ENCODE results near the gene ZRANB3. TPM values are rescaled to one million over a fixed set of nuclear protein-coding genes. Genes with fewer than 3 reads are reported as not detected.
"Not testable (repeated sequence)": the region's sequence is repeated elsewhere in the genome, so short reads cannot be mapped to it uniquely, and the experiment has no call there.

ZRANB3 gene
- total RNA-seq, 1 donor from 2014 or later = 6.8 TPM

DNA sequence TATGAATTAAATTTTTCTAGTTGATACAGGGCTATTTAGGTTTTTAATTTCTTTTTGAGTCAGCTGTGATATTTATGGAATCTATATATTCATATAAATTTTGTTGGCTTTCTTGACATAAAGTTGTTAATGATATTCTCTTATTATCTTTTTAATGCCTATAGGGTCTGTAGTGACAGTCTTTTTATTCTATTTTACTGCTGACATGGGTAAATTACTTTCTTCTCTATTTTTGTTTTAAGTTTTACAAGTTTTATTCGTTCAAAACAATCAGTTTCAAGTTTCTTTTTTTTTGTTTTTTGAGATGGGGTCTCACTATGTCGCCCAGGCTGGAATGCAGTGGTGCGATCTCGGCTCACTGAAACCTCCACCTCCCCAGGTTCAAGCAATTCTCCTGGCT lies 226.3 kb downstream of the ZRANB3 start:
- no peaks in the 10 kb centered on the region for H3K27me3 Mint-ChIP-seq (ENCODE audit: insufficient read depth)
- no peak for DNase-seq (ENCODE audit: low spot score)
- peaks cover 20% of the 10 kb centered on the region for H3K9me3 Mint-ChIP-seq
- H3K27ac Mint-ChIP-seq = no peak overlapping the region
- no peak overlapping the region for H3K4me3 Mint-ChIP-seq
- intact Hi-C loops (cut with micrococcal nuclease) = no loop called here
- no peaks in the 10 kb centered on the region for H3K4me1 Mint-ChIP-seq (ENCODE audit: low read depth)
- no peaks in the 10 kb centered on the region for H3K36me3 Mint-ChIP-seq (ENCODE audit: low read depth)

DNA sequence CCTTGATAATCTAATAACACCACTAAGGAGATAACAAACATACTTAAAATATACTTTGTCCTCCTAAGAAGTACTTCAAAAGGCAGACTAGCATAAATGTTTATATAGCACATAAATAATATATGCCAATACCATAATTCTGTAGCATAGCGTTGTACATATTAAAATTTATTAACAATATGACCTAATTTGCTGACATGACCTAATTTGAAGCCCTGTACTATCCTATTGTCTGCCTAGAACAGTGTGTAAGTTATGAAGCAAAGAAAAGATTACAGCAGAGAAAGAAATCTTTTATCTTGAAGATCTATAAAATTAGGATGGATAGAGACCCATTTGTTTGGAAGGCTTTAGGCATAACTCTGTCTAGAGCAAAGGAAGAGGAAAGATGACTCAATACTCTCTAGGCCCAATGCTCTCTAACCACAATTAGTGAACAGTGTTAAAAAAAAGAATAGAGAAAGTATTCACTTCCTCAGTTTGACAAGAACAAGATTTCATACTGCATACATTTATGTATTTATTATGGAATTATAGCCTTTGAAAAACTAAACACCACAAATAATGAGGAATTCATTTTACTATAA lies 231.3 kb downstream of the ZRANB3 start:
- Mint-ChIP-seq H3K36me3 (ENCODE audit: low read depth) (no peaks in the 10 kb centered on the region), H3K27me3 (ENCODE audit: insufficient read depth) (no peaks in the 10 kb centered on the region)
- no peak for DNase-seq (ENCODE audit: low spot score)

DNA sequence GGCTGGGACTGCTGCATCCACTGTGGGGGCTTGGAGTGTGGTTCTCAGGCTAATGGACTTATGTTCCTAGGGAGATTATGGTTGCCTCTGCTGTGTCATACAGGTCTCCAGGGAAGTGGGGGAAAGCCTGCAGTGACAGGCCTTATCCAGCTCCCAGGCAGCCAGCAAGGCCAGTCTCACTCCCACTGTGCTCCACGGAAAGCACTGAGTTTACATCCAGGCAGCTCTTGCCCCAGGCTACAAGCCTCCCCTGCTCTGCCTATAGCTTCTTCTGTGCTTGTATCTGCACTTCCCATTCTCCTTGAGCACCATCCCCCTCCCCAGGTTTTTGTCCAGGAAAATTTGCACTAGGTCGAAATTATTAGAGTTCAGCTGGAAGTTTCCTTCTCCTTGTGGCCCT lies 231.9 kb downstream of the ZRANB3 start:
- intact Hi-C loops (cut with micrococcal nuclease) = no loop called here
- no peak for DNase-seq (ENCODE audit: low spot score)
- Mint-ChIP-seq H3K4me3 (no peak overlapping the region), H3K27me3 (ENCODE audit: insufficient read depth) (no peaks in the 10 kb centered on the region), H3K27ac (no peak overlapping the region), H3K36me3 (ENCODE audit: low read depth) (no peaks in the 10 kb centered on the region), H3K4me1 (ENCODE audit: low read depth) (no peaks in the 10 kb centered on the region), H3K9me3 (peaks cover 11% of the 10 kb centered on the region)

More for the DNA sequence above, 231.3 kb downstream of the ZRANB3 start:
- Mint-ChIP-seq H3K4me1 (ENCODE audit: low read depth) (no peaks in the 10 kb centered on the region), H3K9me3 (peaks cover 11% of the 10 kb centered on the region), H3K27ac (no peak overlapping the region), H3K4me3 (no peak overlapping the region)
- intact Hi-C loops (cut with micrococcal nuclease) = no loop called here

DNA sequence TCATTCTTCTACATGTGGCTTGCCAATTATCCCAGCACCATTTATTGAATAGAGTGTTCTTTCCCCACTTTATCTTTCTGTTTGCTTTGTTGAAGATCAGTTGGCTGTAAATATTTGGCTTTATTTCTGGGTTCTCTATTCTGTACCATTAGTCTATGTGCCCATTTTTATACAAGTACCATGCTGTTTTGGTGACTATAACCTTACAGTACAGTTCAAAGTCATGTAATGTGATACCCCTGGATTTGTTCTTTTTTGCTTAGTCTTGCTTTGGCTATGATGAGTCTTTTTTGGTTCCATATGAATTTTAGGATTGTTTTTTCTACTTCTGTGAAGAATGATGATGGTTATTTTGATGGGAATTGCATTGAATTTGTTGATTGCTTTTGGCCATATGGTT lies 243.9 kb downstream of the ZRANB3 start:
- H3K9me3 Mint-ChIP-seq; H3K27me3 Mint-ChIP-seq (ENCODE audit: insufficient read depth); H3K4me3 Mint-ChIP-seq; H3K27ac Mint-ChIP-seq; H3K36me3 Mint-ChIP-seq (ENCODE audit: low read depth); H3K4me1 Mint-ChIP-seq (ENCODE audit: low read depth); intact Hi-C loops (cut with micrococcal nuclease); DNase-seq (ENCODE audit: low spot score): not testable (repeated sequence)

DNA sequence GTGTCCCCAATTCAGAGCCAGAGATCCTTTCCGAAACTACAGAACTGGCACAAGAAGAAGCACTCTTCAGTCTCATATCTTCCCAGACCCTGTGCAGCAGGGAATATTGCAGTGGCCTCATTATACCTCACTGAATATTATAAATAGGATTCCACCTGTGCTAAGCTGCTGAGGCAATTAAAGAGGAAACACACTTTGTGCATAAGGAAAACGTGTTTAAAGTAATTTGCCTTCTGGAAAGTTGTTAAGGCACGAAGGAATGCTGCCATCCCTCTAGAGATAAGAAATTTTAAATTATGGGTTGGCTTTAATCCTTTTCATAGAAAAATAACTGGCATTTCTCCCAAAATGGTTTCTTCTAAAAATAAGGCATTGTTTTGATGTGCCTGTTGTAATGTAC lies 245.6 kb downstream of the ZRANB3 start:
- H3K4me1 Mint-ChIP-seq (ENCODE audit: low read depth) = no peaks in the 10 kb centered on the region
- H3K9me3 Mint-ChIP-seq = no peaks in the 10 kb centered on the region
- H3K27me3 Mint-ChIP-seq (ENCODE audit: insufficient read depth) = no peaks in the 10 kb centered on the region
- no peaks in the 10 kb centered on the region for H3K36me3 Mint-ChIP-seq (ENCODE audit: low read depth)
- intact Hi-C loops (cut with micrococcal nuclease) = no loop called here
- no peak for DNase-seq (ENCODE audit: low spot score)
- no peak overlapping the region for H3K27ac Mint-ChIP-seq
- H3K4me3 Mint-ChIP-seq = no peak overlapping the region

DNA sequence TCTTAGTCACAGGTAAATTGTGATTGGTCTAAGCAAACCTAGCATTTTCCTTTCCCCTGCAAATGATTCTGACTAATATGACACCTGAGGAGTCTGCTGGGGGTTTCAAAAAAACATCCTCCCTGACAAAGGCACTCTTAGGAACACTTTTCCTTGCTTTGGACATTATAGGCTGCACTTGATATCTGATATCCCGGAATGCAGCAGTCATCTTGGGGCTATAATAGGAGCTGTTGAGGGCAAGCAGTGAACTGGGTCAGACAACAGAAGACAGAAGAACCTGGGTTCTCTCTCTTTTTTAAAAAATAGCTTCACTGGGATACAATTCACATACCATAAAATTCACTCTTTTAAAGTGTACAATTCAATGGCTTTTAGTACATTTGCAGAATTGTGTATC lies 249.6 kb downstream of the ZRANB3 start:
- Mint-ChIP-seq H3K9me3 (no peaks in the 10 kb centered on the region), H3K27me3 (ENCODE audit: insufficient read depth) (no peaks in the 10 kb centered on the region), H3K27ac (no peak overlapping the region), H3K4me1 (ENCODE audit: low read depth) (no peaks in the 10 kb centered on the region), H3K4me3 (no peak overlapping the region), H3K36me3 (ENCODE audit: low read depth) (no peaks in the 10 kb centered on the region)
- intact Hi-C loops (cut with micrococcal nuclease) = no loop called here
- no peak for DNase-seq (ENCODE audit: low spot score)

DNA sequence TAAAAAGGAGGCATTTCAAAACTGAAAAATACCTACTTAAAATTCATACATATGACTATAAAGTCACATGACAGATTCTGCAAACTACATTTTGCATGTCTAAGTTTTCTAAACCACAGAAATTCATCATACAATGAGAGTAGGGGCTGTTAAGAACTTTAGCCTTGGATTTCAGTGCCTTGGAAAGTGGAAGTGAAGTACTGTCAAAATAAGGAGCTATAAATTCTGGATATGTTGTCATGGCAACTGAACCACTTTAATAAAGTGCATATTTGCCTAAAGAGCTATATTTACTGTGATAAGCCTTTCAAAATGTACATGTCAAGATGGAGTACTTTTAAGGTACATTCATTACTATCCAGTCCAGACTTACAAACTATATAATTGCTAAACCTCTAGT lies 251.8 kb downstream of the ZRANB3 start:
- Mint-ChIP-seq H3K4me1 (ENCODE audit: low read depth) (no peaks in the 10 kb centered on the region), H3K4me3 (no peak overlapping the region), H3K27me3 (ENCODE audit: insufficient read depth) (no peaks in the 10 kb centered on the region), H3K27ac (no peak overlapping the region), H3K9me3 (no peaks in the 10 kb centered on the region), H3K36me3 (ENCODE audit: low read depth) (no peaks in the 10 kb centered on the region)
- intact Hi-C loops (cut with micrococcal nuclease) = no loop called here
- DNase-seq (ENCODE audit: low spot score) = no peak

DNA sequence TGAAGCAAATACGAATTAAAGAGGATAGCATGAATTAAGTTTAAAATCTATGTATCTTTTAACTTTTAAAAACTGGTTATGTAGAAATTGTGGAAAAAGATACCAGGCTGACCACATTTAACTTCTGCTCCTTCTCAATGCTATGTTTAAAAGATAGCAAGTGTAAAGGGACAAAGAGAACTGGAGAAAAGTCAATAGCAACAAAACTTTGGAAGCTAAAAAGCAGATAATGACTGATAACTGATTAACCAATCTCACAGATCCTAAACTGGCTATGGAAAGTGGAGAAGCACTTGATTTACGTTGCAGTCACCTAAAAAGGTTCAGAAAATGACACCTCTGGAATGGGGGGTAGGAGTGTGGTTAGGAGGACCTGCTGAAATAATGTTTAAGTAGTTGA lies 254.5 kb downstream of the ZRANB3 start:
- H3K9me3 Mint-ChIP-seq = no peaks in the 10 kb centered on the region
- H3K4me3 Mint-ChIP-seq = no peak overlapping the region
- no peak for DNase-seq (ENCODE audit: low spot score)
- intact Hi-C loops (cut with micrococcal nuclease) = no loop called here
- H3K4me1 Mint-ChIP-seq (ENCODE audit: low read depth) = no peaks in the 10 kb centered on the region
- no peaks in the 10 kb centered on the region for H3K36me3 Mint-ChIP-seq (ENCODE audit: low read depth)
- no peak overlapping the region for H3K27ac Mint-ChIP-seq
- no peaks in the 10 kb centered on the region for H3K27me3 Mint-ChIP-seq (ENCODE audit: insufficient read depth)

DNA sequence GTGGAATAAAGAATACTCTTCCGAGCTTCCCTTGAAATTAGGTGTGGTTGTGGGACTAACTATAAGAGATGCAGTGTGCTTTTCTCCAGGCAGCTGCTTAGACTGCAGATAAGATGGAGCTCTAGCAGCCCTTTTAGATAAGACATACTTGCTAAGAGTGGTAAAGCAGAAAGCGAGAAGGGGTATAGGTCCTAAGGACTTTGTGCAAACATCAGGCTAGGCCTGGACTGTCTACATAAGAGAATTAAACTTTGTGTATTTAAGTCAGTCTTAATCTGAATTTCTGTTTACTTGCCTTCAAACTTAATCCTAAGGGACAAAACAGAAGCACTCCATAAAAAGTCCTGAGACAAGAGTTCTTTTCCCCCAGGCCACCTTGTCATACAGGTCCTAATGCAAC lies 260.0 kb downstream of the ZRANB3 start:
- Mint-ChIP-seq H3K4me3 (no peak overlapping the region), H3K27ac (no peak overlapping the region), H3K27me3 (ENCODE audit: insufficient read depth) (no peaks in the 10 kb centered on the region), H3K9me3 (no peaks in the 10 kb centered on the region), H3K36me3 (ENCODE audit: low read depth) (no peaks in the 10 kb centered on the region), H3K4me1 (ENCODE audit: low read depth) (no peaks in the 10 kb centered on the region)
- intact Hi-C loops (cut with micrococcal nuclease) = no loop called here
- DNase-seq (ENCODE audit: low spot score) = no peak

DNA sequence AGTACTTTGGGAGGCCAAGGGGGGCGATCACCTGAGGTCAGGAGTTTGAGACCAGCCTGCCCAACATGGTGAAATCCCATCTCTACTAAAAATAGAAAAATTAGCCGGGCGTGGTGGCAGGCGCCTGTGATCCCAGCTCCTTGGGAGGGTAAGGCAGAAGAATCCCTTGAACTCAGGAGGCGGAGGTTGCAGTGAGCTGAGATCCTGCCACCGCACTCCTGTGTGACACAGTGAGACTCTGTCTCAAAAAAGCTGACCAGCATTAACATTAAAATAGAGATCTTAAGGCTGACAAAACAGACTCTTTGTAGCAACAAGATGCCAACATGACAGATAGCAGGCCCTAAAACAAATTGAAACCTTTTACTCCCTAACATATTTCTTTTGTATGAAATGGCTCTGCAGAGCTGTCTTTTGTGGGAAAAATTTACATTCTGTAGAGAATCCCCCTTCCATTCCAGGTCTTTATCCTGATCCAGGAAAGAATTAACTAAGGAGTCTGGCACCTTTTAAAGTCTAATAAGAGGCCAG lies 265.0 kb downstream of the ZRANB3 start:
- Mint-ChIP-seq H3K27me3 (ENCODE audit: insufficient read depth) (no peaks in the 10 kb centered on the region), H3K9me3 (no peaks in the 10 kb centered on the region), H3K4me3 (no peak overlapping the region), H3K4me1 (ENCODE audit: low read depth) (no peaks in the 10 kb centered on the region), H3K27ac (no peak overlapping the region), H3K36me3 (ENCODE audit: low read depth) (no peaks in the 10 kb centered on the region)
- intact Hi-C loops (cut with micrococcal nuclease) = no loop called here
- no peak for DNase-seq (ENCODE audit: low spot score)

DNA sequence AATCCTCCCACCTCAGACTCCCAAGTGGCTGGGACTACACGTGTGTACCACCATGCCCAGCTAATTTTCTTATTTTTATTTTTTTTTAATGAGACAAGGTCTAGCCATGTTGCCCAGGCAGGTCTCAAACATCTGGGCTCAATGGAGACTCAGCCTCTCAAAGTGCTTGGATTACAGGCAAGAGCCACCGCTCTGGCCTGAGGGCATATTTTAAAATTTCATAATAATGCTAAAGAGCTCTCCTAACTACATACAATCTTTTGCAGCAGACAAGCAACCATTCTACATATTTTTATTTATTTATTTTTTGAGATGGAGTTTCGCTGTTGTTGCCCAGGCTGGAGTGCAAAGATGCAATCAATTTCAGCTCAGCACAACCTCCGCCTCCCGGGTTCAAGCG lies 271.9 kb downstream of the ZRANB3 start:
- no peak for DNase-seq (ENCODE audit: low spot score)
- no peaks in the 10 kb centered on the region for H3K36me3 Mint-ChIP-seq (ENCODE audit: low read depth)
- no peaks in the 10 kb centered on the region for H3K27me3 Mint-ChIP-seq (ENCODE audit: insufficient read depth)
- no peak overlapping the region for H3K4me3 Mint-ChIP-seq
- no peaks in the 10 kb centered on the region for H3K4me1 Mint-ChIP-seq (ENCODE audit: low read depth)
- intact Hi-C loops (cut with micrococcal nuclease) = loop anchor here (5.0 kb wide), 1 partner anchor 257 kb away; no protein-coding TSS in a partner anchor
- peaks cover 2% of the 10 kb centered on the region for H3K9me3 Mint-ChIP-seq
- H3K27ac Mint-ChIP-seq = no peak overlapping the region

DNA sequence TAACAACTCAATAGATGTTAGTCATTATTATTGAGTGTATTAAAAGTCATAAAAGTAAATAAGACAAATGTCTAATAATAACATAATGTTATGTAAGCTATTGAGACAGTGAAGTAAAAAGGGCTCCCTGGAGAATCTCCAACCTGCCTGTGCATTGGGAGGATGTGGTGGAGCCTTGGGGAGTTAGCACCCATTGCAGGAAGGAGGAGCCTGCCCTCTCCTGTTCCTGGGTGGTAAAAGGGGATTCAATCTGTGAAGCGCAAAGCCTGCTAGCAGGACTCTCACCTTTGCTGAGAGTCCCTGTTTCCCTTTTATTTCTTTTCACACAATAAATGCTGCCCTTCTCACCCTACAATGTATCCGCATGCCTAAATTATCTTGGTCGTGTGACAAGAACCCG lies 272.8 kb downstream of the ZRANB3 start:
- peaks cover 2% of the 10 kb centered on the region for H3K9me3 Mint-ChIP-seq
- H3K36me3 Mint-ChIP-seq (ENCODE audit: low read depth) = no peaks in the 10 kb centered on the region
- H3K4me3 Mint-ChIP-seq = no peak overlapping the region
- intact Hi-C loops (cut with micrococcal nuclease) = loop anchor here (5.0 kb wide), 1 partner anchor 256 kb away; no protein-coding TSS in a partner anchor
- no peak overlapping the region for H3K27ac Mint-ChIP-seq
- H3K4me1 Mint-ChIP-seq (ENCODE audit: low read depth) = no peaks in the 10 kb centered on the region
- no peaks in the 10 kb centered on the region for H3K27me3 Mint-ChIP-seq (ENCODE audit: insufficient read depth)
- DNase-seq (ENCODE audit: low spot score) = no peak

DNA sequence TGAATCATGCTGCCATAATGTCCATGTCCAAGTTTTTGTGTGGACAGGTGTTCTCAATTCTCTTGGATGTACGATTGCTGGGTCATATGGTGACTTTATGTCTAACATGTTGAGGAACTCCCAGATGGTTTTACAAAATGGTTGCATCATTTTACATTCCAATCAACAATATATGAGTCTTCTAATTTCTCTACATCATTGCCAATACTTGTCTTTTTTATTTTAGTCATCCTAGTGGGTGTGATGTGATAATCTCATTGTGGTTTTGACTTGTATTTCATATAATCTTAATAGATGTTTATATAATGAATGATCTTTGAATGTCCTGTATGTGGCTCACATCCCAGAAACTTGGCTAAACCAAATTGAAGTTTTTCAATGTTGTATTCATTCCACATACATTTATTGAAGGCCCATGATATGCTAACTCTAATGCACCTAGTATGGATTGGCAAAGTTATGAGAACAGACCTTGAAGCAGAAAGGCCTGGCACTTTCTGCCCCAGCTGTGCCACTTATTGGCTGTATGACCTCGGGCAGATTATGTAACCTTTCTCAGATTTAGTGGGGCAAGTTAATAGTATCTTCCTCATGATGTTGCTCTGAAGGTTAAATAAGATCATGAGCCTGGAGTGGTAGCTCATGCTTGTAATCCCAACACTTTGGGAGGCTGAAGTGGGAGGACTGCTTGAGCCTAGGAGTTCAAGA lies 273.5 kb downstream of the ZRANB3 start:
- Mint-ChIP-seq H3K27ac (no peak overlapping the region), H3K9me3 (peaks cover 5% of the 10 kb centered on the region), H3K36me3 (ENCODE audit: low read depth) (no peaks in the 10 kb centered on the region), H3K4me3 (no peak overlapping the region), H3K4me1 (ENCODE audit: low read depth) (no peaks in the 10 kb centered on the region), H3K27me3 (ENCODE audit: insufficient read depth) (no peaks in the 10 kb centered on the region)
- intact Hi-C loops (cut with micrococcal nuclease) = loop anchor here (5.0 kb wide), 1 partner anchor 255 kb away; no protein-coding TSS in a partner anchor
- DNase-seq (ENCODE audit: low spot score) = no peak

Measured in activated T-helper 1 cell treated with anti-CD3 and anti-CD28 coated beads, Interleukin-12 subunit alpha, Interleukin-12 subunit beta, Interleukin-2, Interleukin-4 antibody, amounts not matched to agents 30 ng/mL and 10 ng/mL and 1 ng/mL, durations not matched to agents 14 hours and 24 hours and 36 hours (primary cell).